ENCODE results near the gene CUEDC1. TPM values are rescaled to one million over a fixed set of nuclear protein-coding genes. Genes with fewer than 3 reads are reported as not detected.

The CUEDC1 gene
- total RNA-seq, 3 donors from 2014 or later: 0.41 to 0.63 (median 0.58) TPM

- no peak for DNase-seq
- H3K4me3 Mint-ChIP-seq: peak overlapping the region; percentile 90
- H3K27me3 Mint-ChIP-seq (ENCODE audit: low read depth): no peaks in the 10 kb centered on the region
- peaks cover 54% of the 10 kb centered on the region for H3K4me1 Mint-ChIP-seq (ENCODE audit: low read depth)
- no peaks in the 10 kb centered on the region for H3K36me3 Mint-ChIP-seq (ENCODE audit: insufficient read depth)
- no peak for ATAC-seq
- no peaks in the 10 kb centered on the region for H3K9me3 Mint-ChIP-seq
These were observed 34.8 kb upstream of the CUEDC1 start for GRCh38 chr17:57990037-57990436.

- Mint-ChIP-seq H3K27me3 (ENCODE audit: low read depth) (no peaks in the 10 kb centered on the region), H3K36me3 (ENCODE audit: insufficient read depth) (peaks cover 1% of the 10 kb centered on the region), H3K4me1 (ENCODE audit: low read depth) (peaks cover 56% of the 10 kb centered on the region), H3K9me3 (no peaks in the 10 kb centered on the region), H3K4me3 (peak overlapping the region; percentile 90)
- peak; percentile 70 to 76 for ATAC-seq
- DNase-seq: peak; percentile 51
These were observed 33.4 kb upstream of the CUEDC1 start for GRCh38 chr17:57988301-57989250.

DNA sequence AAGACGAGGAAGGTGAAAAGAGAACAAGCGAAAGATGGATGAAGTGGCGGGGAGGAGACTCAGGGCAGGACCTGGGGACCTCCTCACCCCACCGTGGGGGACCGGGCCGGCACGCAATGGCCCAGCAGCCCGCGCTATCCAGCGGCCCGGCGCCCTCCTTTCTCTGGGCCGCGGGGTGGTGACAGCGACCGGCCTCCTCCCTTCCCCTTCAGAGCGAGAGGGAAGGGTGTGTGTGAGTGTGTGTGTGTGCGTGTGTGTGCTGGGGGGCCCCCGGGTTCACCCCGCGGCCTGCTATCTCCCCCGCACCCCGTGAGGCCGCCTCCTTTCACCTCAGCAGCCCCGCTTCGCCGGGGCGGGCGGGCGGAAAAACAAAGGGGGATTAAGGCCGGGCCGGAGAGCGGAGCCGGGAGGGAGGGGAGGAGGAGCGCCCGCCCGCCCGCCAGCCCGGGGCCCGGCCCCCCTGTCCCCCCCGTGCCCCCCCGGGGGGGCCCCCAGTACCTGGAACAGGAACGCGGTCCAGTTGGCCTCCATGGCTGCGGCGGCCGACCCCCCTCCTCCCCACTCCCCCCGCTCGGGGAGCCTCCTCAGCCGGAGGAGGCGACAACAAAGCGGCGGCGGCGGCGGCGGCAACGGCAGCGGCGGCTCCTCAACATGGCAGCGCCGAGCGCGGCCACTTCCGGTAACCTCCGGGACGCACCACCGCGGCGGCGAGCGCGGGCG, 32.5 kb upstream of the CUEDC1 start, which contains the start of gene VEZF1:
Gene VEZF1 (minus strand): TSS at position 674 of the 720 bp plus-strand sequence. CDS start 143 bp downstream, at position 531.
- peaks cover 60% of the 10 kb centered on the region for H3K4me1 Mint-ChIP-seq (ENCODE audit: low read depth)
- peaks cover 1% of the 10 kb centered on the region for H3K36me3 Mint-ChIP-seq (ENCODE audit: insufficient read depth)
- peak; percentile 69 for DNase-seq
- peak within 1 kb of the TSS; percentile 91 for H3K4me3 Mint-ChIP-seq
- no peaks in the 10 kb centered on the region for H3K27me3 Mint-ChIP-seq (ENCODE audit: low read depth)
- ATAC-seq: peak; percentile 73 to 76
- no peaks in the 10 kb centered on the region for H3K9me3 Mint-ChIP-seq

GRCh38 chr17:57986841-57987580, 31.8 kb upstream of the CUEDC1 start:
- peak; percentile 22 to 35 for ATAC-seq
- Mint-ChIP-seq H3K36me3 (ENCODE audit: insufficient read depth) (peaks cover 5% of the 10 kb centered on the region), H3K27me3 (ENCODE audit: low read depth) (no peaks in the 10 kb centered on the region), H3K9me3 (no peaks in the 10 kb centered on the region), H3K4me1 (ENCODE audit: low read depth) (peaks cover 62% of the 10 kb centered on the region), H3K4me3 (peak overlapping the region; percentile 91)
- DNase-seq: peak; percentile 25

DNA sequence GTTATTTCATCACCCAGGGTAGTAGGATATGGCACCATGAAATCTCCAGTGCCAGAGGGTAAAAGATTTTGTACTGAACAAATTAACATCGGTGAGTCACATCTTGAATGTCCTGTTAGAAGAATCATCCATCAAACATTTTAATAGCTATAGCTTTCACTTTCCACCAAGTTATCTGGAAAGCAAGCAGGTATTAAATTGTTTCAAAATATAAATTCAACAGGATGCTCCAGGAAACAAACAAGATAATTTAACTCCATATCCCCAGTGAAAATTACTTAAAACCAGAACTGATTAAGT, 30.4 kb upstream of the CUEDC1 start:
- no peak for DNase-seq
- H3K4me1 Mint-ChIP-seq (ENCODE audit: low read depth): peaks cover 71% of the 10 kb centered on the region
- peak overlapping the region; percentile 19 for H3K4me3 Mint-ChIP-seq
- peaks cover 6% of the 10 kb centered on the region for H3K36me3 Mint-ChIP-seq (ENCODE audit: insufficient read depth)
- no peaks in the 10 kb centered on the region for H3K27me3 Mint-ChIP-seq (ENCODE audit: low read depth)
- H3K9me3 Mint-ChIP-seq: no peaks in the 10 kb centered on the region
- ATAC-seq: no peak

DNA sequence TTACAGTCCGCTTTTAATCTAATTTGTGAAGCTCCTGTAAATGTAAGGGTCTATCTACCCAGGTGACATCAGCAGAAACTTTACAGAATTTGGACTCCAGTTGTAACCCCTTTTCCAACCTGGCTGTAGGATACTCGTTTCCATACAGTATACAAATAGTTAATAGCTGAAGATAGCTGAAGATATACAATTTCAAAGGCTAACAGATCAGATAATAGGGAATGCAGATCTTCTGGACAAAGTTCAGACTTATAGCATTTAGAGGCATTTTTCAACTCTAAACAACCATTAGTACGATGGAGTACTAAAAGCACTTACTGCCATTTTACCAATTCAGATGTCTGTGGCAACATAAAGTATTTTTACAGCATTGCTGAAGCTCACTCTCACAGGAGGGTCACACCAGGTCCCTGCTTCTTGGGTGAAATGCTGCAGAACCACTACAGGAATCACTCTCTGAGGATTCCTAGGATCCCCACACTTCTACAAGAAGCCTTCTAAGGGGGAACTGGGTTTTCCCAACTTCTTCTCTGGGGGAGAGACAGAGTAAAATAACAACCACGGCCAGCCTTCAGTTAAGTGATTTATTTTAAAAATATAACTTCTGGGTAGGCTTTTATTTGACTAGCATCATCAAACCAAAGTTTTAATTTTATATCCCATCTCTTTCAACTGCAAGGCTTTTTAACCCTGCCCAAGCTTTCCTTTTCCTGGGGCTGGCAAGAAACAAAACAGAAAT, 29.9 kb upstream of the CUEDC1 start:
- Mint-ChIP-seq H3K27me3 (ENCODE audit: low read depth) (no peaks in the 10 kb centered on the region), H3K4me3 (no peak overlapping the region), H3K36me3 (ENCODE audit: insufficient read depth) (peaks cover 6% of the 10 kb centered on the region), H3K9me3 (no peaks in the 10 kb centered on the region), H3K4me1 (ENCODE audit: low read depth) (peaks cover 74% of the 10 kb centered on the region)
- ATAC-seq: no peak
- DNase-seq: no peak

DNA sequence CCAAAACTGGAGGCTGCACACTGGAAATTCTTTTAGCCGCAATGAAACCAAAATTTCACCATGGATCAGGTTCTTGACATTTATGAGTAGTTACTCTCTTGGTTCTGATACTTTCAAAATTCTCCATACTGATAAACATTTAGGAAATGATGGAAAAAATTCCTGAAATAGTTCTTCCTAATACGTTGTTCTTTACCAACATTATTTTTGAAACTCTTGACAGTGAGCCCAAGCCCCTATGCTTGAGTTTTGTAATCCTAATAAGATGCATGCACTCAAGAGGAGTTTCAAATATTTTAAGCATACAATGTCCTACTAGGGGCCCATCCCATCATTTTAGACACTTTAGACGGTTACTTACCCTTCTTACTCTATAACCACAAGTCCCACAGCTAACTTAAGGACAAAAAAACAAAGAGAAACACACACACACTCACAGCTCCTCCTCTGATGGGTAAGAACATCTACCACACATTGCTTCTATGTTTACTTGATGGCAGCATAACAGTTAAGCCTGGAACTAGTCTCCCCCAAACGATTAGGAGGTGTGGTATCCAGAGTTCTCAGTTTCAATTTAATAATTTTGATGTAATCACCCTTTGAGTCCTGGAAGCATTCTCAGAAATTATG, 29.2 kb upstream of the CUEDC1 start:
- no peaks in the 10 kb centered on the region for H3K9me3 Mint-ChIP-seq
- no peaks in the 10 kb centered on the region for H3K27me3 Mint-ChIP-seq (ENCODE audit: low read depth)
- peaks cover 6% of the 10 kb centered on the region for H3K36me3 Mint-ChIP-seq (ENCODE audit: insufficient read depth)
- ATAC-seq (no peak), DNase-seq (no peak)
- H3K4me1 Mint-ChIP-seq (ENCODE audit: low read depth): peaks cover 70% of the 10 kb centered on the region
- H3K4me3 Mint-ChIP-seq: no peak overlapping the region

GRCh38 chr17:57983446-57983845, 28.2 kb upstream of the CUEDC1 start:
- Mint-ChIP-seq H3K36me3 (ENCODE audit: insufficient read depth) (peaks cover 13% of the 10 kb centered on the region), H3K27me3 (ENCODE audit: low read depth) (no peaks in the 10 kb centered on the region), H3K4me1 (ENCODE audit: low read depth) (peaks cover 66% of the 10 kb centered on the region), H3K4me3 (no peak overlapping the region), H3K9me3 (no peaks in the 10 kb centered on the region)
- DNase-seq: no peak
- ATAC-seq: no peak

DNA sequence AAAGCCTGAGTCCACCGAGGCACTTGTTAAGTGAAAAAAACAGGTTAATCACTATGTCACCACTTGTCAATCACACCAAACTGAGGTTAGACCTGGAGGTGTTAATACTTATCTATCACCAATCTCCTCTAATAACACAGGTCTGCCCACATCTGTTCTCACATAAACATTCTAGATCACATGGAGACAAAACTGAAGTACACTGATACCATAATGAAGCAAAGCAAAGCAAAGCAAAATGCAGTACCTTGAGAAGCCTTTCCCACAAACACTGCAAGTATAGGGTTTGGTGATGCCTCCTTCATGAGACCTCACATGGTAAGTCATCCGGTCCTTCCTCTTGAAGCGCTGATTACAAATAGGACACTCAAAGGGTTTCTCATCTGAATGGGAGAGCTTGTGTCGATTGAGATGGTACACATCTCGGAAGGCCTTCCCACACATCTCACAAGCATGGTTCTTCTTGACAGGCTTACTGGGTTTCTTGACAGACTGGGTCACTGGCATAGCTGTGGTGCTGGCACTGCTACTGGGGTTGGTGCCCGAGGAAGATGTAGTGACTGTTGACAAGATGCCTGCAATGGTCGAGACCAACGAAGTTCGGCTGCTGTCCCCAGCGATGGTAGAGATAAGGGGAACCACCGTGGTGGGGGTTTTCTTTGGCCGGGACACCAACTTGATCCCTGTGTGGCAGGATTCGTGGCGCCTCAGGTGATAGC, 27.4 kb upstream of the CUEDC1 start:
- ATAC-seq: peak in 1 of 2 donors; percentile 16
- H3K27me3 Mint-ChIP-seq (ENCODE audit: low read depth): no peaks in the 10 kb centered on the region

GRCh38 chr17:57980522-57980921, 25.3 kb upstream of the CUEDC1 start:
- peaks cover 32% of the 10 kb centered on the region for H3K36me3 Mint-ChIP-seq (ENCODE audit: insufficient read depth)
- H3K9me3 Mint-ChIP-seq: no peaks in the 10 kb centered on the region
- ATAC-seq: no peak
- peaks cover 54% of the 10 kb centered on the region for H3K4me1 Mint-ChIP-seq (ENCODE audit: low read depth)
- no peaks in the 10 kb centered on the region for H3K27me3 Mint-ChIP-seq (ENCODE audit: low read depth)
- DNase-seq: no peak
- no peak overlapping the region for H3K4me3 Mint-ChIP-seq

More for the DNA sequence above, 27.4 kb upstream of the CUEDC1 start:
- Mint-ChIP-seq H3K4me1 (ENCODE audit: low read depth) (peaks cover 66% of the 10 kb centered on the region), H3K9me3 (no peaks in the 10 kb centered on the region), H3K36me3 (ENCODE audit: insufficient read depth) (peaks cover 19% of the 10 kb centered on the region), H3K4me3 (no peak overlapping the region)
- no peak for DNase-seq

DNA sequence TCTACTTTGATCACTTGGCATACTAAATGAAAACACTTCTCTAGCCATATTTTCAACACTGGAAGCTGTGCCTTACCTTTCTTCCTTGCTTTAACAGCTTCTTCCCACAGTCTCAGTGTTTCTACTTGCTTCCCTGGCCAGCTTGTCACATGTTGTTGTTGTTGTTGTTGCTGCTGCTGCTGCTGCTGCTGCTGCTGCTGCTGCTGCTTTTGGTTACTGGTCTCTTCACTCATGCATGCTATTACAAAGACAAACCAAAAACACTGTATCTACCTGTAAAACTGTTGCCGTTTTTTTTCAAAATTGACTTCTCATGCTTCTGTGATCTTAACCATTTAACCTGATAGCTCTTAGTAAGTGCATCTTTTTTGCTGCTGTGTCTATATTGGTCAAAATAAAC, 23.9 kb upstream of the CUEDC1 start:
- Mint-ChIP-seq H3K4me3 (no peak overlapping the region), H3K27me3 (ENCODE audit: low read depth) (no peaks in the 10 kb centered on the region), H3K36me3 (ENCODE audit: insufficient read depth) (peaks cover 39% of the 10 kb centered on the region), H3K9me3 (no peaks in the 10 kb centered on the region), H3K4me1 (ENCODE audit: low read depth) (peaks cover 39% of the 10 kb centered on the region)
- DNase-seq (no peak), ATAC-seq (no peak)

DNA sequence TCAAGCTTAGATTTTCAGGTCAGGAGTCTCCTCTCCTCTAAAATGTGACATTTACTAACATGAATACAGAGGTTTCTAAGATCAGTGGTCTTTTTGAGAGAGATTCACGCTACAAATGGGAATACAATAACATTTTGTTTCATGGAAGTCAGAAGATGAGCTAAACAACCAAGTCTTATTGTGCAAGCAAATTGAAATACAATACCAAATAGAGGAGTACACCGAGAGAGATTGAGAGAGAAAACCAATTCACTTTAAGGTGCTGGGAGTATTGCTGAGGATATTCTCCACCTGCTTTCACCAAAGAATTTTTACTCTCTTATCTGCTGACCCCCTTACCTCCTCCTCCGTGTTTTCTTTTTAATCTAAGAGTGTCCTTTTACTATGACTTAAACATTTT, 21.4 kb upstream of the CUEDC1 start:
- H3K4me3 Mint-ChIP-seq: no peak overlapping the region
- no peak for ATAC-seq
- DNase-seq: no peak
- H3K9me3 Mint-ChIP-seq: no peaks in the 10 kb centered on the region
- peaks cover 14% of the 10 kb centered on the region for H3K4me1 Mint-ChIP-seq (ENCODE audit: low read depth)
- no peaks in the 10 kb centered on the region for H3K27me3 Mint-ChIP-seq (ENCODE audit: low read depth)
- peaks cover 36% of the 10 kb centered on the region for H3K36me3 Mint-ChIP-seq (ENCODE audit: insufficient read depth)

GRCh38 chr17:57975044-57975443, 19.8 kb upstream of the CUEDC1 start:
- ATAC-seq (no peak), DNase-seq (no peak)
- H3K4me1 Mint-ChIP-seq (ENCODE audit: low read depth): peaks cover 4% of the 10 kb centered on the region
- peaks cover 35% of the 10 kb centered on the region for H3K36me3 Mint-ChIP-seq (ENCODE audit: insufficient read depth)
- no peaks in the 10 kb centered on the region for H3K9me3 Mint-ChIP-seq
- H3K4me3 Mint-ChIP-seq: no peak overlapping the region
- H3K27me3 Mint-ChIP-seq (ENCODE audit: low read depth): no peaks in the 10 kb centered on the region
